K562 (cell line): ENCODE results near the gene RFX7. TPM values are rescaled to one million over a fixed set of nuclear protein-coding genes. Genes with fewer than 3 reads are reported as not detected.
"Not testable (repeated sequence)": the region's sequence is repeated elsewhere in the genome, so short reads cannot be mapped to it uniquely, and the experiment has no call there.

Experiments used
- ATAC-seq: fragments of 200-7000 bp; cut with Tn5 transposase; 3 replicates; pipeline ENCODE4 v1.9.1; 2020; ENCODE audit warnings: moderate library complexity
- BruUV-seq: library from RNA; stranded (reverse); fragments of 400-500 nt; replicated peaks from 2 replicates; lab custom pipeline; 2021; lab: Mats Ljungman, UMichigan
- CTCF ChIA-PET: fragments of 300-600 bp; formaldehyde crosslinking; extraction: SDS; loops from one replicate; lab custom pipeline; 2021; ENCODE audit warnings: low intra/inter-chr PET ratio; lab: Yijun Ruan, JAX
- POLR2A ChIA-PET: fragments of 300-600, 350-650 bp; sonication (Branson Sonifier 250); formaldehyde crosslinking; extraction: SDS; loops from one replicate; lab custom pipeline; 2021; ENCODE audit warnings: antibody characterized with exemption, inconsistent platforms; lab: Yijun Ruan, JAX
- DNase-seq, 4 experiments: peaks; one replicate each; pipeline versions ENCODE4 v3.0.0 to v3.0.0-alpha.2; 2011 to 2018; ENCODE audit warnings: low spot score in 3 of 4, mixed read lengths in 3 of 4; ENCODE audit errors: extremely low read depth in 1 of 4
- FAIRE-seq: peaks from 2 replicates; lab custom pipeline; 2011; peaks lifted over from hg19 to GRCh38; lab: Jason Lieb, UNC
- H2AFZ ChIP-seq: 2 replicates; pipeline ENCODE4 v1.6.0; 2011; ENCODE audit warnings: low read depth, low read length, control low read depth, inconsistent platforms
- H3K27ac ChIP-seq: fragments of 200-600 bp; 3 replicates; pipeline ENCODE4 v1.8.0; 2011; ENCODE audit warnings: low read depth, mild to moderate bottlenecking, control low read depth, inconsistent platforms, low read length, moderate library complexity, mixed read lengths; ENCODE audit errors: extremely low read depth
- H3K27me3 ChIP-seq, 2 experiments: fragments of 300-600 bp in 1 of 2; 2 replicates in 1 of 2; 3 replicates in 1 of 2; pipeline versions ENCODE4 v1.6.0 to v1.8.0; 2011; ENCODE audit warnings: inconsistent platforms in 2 of 2, low read length in 2 of 2, mild to moderate bottlenecking in 1 of 2, mixed read lengths in 1 of 2, moderate library complexity in 1 of 2; ENCODE audit not compliant: control insufficient read depth in 2 of 2, insufficient read depth in 2 of 2
- H3K36me3 ChIP-seq: fragments of 300-600 bp; 3 replicates; pipeline ENCODE4 v1.8.0; 2011; ENCODE audit warnings: mild to moderate bottlenecking, low read length, inconsistent platforms; ENCODE audit not compliant: control insufficient read depth, insufficient read depth
- H3K4me1 ChIP-seq, 2 experiments: fragments of 200-600 bp in 1 of 2; replicated peaks in 1 of 2; 2 replicates in 1 of 2; 3 replicates in 1 of 2; pipeline versions ENCODE4 v1.5.1 to v1.8.0; 2011; ENCODE audit warnings: inconsistent platforms in 2 of 2, low read length in 2 of 2, mild to moderate bottlenecking in 1 of 2, mixed read lengths in 1 of 2, moderate library complexity in 1 of 2; ENCODE audit not compliant: control insufficient read depth in 2 of 2, insufficient read depth in 2 of 2
- H3K4me2 ChIP-seq: 2 replicates; pipeline ENCODE4 v1.6.1; 2011; ENCODE audit warnings: low read length, control low read depth, inconsistent platforms, mixed read lengths; ENCODE audit not compliant: insufficient read depth
- H3K4me3 ChIP-seq: fragments of 200-600 bp; sonication (generic), shearing (Covaris generic); 2 replicates; pipeline ENCODE4 v1.5.1; 2016; ENCODE audit warnings: control low read depth, inconsistent platforms
- H3K79me2 ChIP-seq: fragments of 200-600 bp; 3 replicates; pipeline ENCODE4 v1.8.0; 2011; ENCODE audit warnings: low read length, inconsistent platforms; ENCODE audit not compliant: control insufficient read depth, insufficient read depth
- H3K9ac ChIP-seq, 2 experiments: 2 replicates each; pipeline versions ENCODE4 v1.6.0 to v1.6.1; 2011; ENCODE audit warnings: low read depth in 2 of 2, low read length in 2 of 2, control low read depth in 1 of 2, inconsistent platforms in 1 of 2, mild to moderate bottlenecking in 1 of 2, mixed read lengths in 1 of 2; ENCODE audit not compliant: insufficient read depth in 1 of 2
- H3K9me1 ChIP-seq: one replicate; pipeline ENCODE4 v1.6.0; 2011; ENCODE audit warnings: inconsistent platforms, mild to moderate bottlenecking, low read length, moderate library complexity; ENCODE audit not compliant: control insufficient read depth, insufficient read depth
- H3K9me3 ChIP-seq: replicated peaks from 2 replicates; pipeline ENCODE4 v1.5.1; 2011; ENCODE audit warnings: low read depth, low read length, inconsistent platforms; ENCODE audit not compliant: control insufficient read depth, insufficient read depth
- H4K20me1 ChIP-seq: replicated peaks from 2 replicates; pipeline ENCODE4 v1.6.1; 2011; ENCODE audit warnings: low read length, inconsistent platforms, mixed read lengths; ENCODE audit not compliant: control insufficient read depth, insufficient read depth
- BCOR ChIP-seq: fragments of 450-650 bp; IDR thresholded peaks from 2 replicates; pipeline ENCODE4 v1.6.1; 2016
- ZNF146 ChIP-seq: IDR thresholded peaks from one replicate; pipeline ENCODE4 v1.6.1; 2018; ENCODE audit warnings: missing compliant biosample characterization; ENCODE audit not compliant: unreplicated experiment
- WGBS: fragments of 100-300 bp; shearing (Covaris generic); methylation state at CpG from one replicate; pipeline ENCODE4 v1.1.6; 2016; ENCODE audit warnings: low coverage, mixed read lengths; ENCODE audit not compliant: insufficient coverage; ENCODE audit errors: missing lambda C conversion rate; 5-methylcytosine and 5-hydroxymethylcytosine counted together
- in situ Hi-C: fragments of 300-500 bp; cut with MboI; formaldehyde crosslinking; loops from 4 replicates; pipeline ENCODE4 v1.15.0; 2018; ENCODE audit warnings: inconsistent platforms, mixed read lengths
- intact Hi-C: fragments of 100-400 bp; cut with micrococcal nuclease; formaldehyde crosslinking; loops from 2 replicates; pipeline ENCODE4 v1.14.2; 2022
- polyA plus RNA-seq, 8 experiments: library from polyadenylated mRNA; depleted of rRNA in 4 of 8; stranded (reverse) in 5 of 8; unstranded in 3 of 8; fragments of >200 nt; fragmentation: Nextera tagmentation in 2 of 8; fragmentation: Illumina TruSeq in 1 of 8; extraction: Ambion mirVana in 2 of 8; extraction: Trizol in 1 of 8; gene quantifications; 2 replicates each; pipeline versions ENCODE4 v1.2.1 to v1.2.3, GENCODE V29; 2011 to 2014; ENCODE audit warnings: inconsistent platforms in 1 of 8, missing spikeins in 1 of 8
- total RNA-seq, 7 experiments: library from RNA; depleted of rRNA in 6 of 7; stranded (reverse); fragments of >200 nt in 6 of 7; fragmentation: Illumina TruSeq in 2 of 7; extraction: Trizol in 2 of 7; gene quantifications; 2 replicates each; pipeline versions ENCODE4 v1.2.1 to v1.2.3, GENCODE V29; 2011 to 2021; ENCODE audit warnings: low replicate concordance in 1 of 7
- TF ChIP-seq, protein P1 (sequence below), 2 experiments: fragments of 450-650 bp; IDR thresholded peaks; 2 replicates each; pipeline ENCODE4 v1.6.1; 2018; ENCODE audit warnings: mild to moderate bottlenecking in 2 of 2, low read depth in 1 of 2; ENCODE audit not compliant: partially characterized antibody in 2 of 2

Gene RFX7
- total and polyA plus RNA-seq, 9 of the 15 experiments (the other 6 are each of a cell fraction or from before 2014, with no cell fraction given) = 2.4 to 17.9 (median 6.3) TPM

DNA sequence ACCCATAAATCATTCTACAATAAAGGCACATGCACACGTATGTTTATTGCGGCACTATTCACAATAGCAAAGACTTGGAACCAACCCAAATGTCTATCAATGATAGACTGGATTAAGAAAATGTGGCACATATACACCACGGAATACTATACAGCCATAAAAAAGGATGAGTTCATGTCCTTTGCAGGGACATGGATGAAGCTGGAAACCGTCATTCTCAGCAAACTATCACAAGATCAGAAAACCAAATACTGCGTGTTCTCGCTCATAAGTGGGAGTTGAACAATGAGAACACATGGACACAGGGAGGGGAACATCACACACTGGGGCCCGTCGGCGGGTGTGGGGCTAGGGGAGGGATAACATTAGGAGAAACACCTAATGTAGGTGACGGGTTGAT, 88.4 kb downstream of the RFX7 start:
- H3K9ac ChIP-seq, BruUV-seq, H3K4me3 ChIP-seq, H4K20me1 ChIP-seq, H3K27me3 ChIP-seq, H3K9me3 ChIP-seq, H3K36me3 ChIP-seq, DNase-seq, H3K4me2 ChIP-seq, ATAC-seq, H2AFZ ChIP-seq, H3K9me1 ChIP-seq, in situ Hi-C loops, H3K27ac ChIP-seq, CTCF ChIA-PET, intact Hi-C loops, FAIRE-seq, H3K79me2 ChIP-seq, POLR2A ChIA-PET, H3K4me1 ChIP-seq: not testable (repeated sequence)
- 98% methylated on average over 8 of the region's 10 CpGs for WGBS
- TF ChIP-seq BCOR = 0 out of 2 replicates have a peak, but pooled peaks have one; percentile 46
- peak; percentile 54 for TF ChIP-seq ZNF146 (CRISPR knock-in tag)

DNA sequence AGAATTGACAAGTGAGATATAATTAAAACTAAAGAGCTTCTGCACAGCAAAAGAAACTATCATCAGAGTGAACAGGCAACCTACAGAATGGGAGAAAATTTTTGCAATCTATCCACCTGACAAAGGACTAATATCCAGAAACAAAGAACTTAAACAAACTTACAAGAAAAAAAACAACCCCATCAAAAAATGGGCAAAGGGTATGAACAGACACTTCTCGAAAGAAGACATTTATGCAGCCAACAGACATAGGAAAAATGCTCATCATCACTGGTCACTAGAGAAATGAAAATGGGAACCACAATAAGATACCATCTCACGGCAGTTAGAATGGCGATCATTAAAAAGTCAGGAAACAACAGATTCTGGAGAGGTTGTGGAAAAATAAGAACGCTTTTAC, 88.9 kb downstream of the RFX7 start:
- CTCF ChIA-PET, H3K4me3 ChIP-seq, H3K4me2 ChIP-seq, H3K27ac ChIP-seq, H2AFZ ChIP-seq, POLR2A ChIA-PET, H3K4me1 ChIP-seq, BruUV-seq, FAIRE-seq, in situ Hi-C loops, H3K9me1 ChIP-seq, H3K36me3 ChIP-seq, H3K79me2 ChIP-seq, H3K9ac ChIP-seq, H3K9me3 ChIP-seq, H3K27me3 ChIP-seq, DNase-seq, ATAC-seq, H4K20me1 ChIP-seq, intact Hi-C loops: not testable (repeated sequence)
- 98% methylated on average over 4 of the region's 4 CpGs for WGBS
- TF ChIP-seq, protein P1, sequence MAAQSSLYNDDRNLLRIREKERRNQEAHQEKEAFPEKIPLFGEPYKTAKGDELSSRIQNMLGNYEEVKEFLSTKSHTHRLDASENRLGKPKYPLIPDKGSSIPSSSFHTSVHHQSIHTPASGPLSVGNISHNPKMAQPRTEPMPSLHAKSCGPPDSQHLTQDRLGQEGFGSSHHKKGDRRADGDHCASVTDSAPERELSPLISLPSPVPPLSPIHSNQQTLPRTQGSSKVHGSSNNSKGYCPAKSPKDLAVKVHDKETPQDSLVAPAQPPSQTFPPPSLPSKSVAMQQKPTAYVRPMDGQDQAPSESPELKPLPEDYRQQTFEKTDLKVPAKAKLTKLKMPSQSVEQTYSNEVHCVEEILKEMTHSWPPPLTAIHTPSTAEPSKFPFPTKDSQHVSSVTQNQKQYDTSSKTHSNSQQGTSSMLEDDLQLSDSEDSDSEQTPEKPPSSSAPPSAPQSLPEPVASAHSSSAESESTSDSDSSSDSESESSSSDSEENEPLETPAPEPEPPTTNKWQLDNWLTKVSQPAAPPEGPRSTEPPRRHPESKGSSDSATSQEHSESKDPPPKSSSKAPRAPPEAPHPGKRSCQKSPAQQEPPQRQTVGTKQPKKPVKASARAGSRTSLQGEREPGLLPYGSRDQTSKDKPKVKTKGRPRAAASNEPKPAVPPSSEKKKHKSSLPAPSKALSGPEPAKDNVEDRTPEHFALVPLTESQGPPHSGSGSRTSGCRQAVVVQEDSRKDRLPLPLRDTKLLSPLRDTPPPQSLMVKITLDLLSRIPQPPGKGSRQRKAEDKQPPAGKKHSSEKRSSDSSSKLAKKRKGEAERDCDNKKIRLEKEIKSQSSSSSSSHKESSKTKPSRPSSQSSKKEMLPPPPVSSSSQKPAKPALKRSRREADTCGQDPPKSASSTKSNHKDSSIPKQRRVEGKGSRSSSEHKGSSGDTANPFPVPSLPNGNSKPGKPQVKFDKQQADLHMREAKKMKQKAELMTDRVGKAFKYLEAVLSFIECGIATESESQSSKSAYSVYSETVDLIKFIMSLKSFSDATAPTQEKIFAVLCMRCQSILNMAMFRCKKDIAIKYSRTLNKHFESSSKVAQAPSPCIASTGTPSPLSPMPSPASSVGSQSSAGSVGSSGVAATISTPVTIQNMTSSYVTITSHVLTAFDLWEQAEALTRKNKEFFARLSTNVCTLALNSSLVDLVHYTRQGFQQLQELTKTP (IDR thresholded peaks at IDR 0.05; ENCODE audit: low read depth in 1 of 2, partially characterized antibody in 2 of 2) = peak in 1 of 2 experiments; percentile 97
